Transverse colon (tissue), 3 donors: ENCODE measurements around the gene TMOD1.

Source experiments
- POLR2A ChIP-seq: fragments of 450-650 bp; IDR thresholded peaks from one replicate; pipeline ENCODE4 v1.6.1; 2016; ENCODE audit warnings: antibody characterized with exemption, mild to moderate bottlenecking, moderate library complexity
- TF ChIP-seq, protein P1 (sequence below), 5 experiments: fragments of 200-600 bp in 3 of 5; fragments of 450-650 bp in 2 of 5; sonication (generic) in 3 of 5; IDR thresholded peaks; 1 replicate in 2 of 5; 2 replicates in 3 of 5; pipeline ENCODE4 v1.5.1; 2016 to 2017; ENCODE audit warnings: antibody characterized with exemption in 5 of 5, inconsistent platforms in 3 of 5, mild to moderate bottlenecking in 2 of 5, moderate library complexity in 1 of 5

DNA sequence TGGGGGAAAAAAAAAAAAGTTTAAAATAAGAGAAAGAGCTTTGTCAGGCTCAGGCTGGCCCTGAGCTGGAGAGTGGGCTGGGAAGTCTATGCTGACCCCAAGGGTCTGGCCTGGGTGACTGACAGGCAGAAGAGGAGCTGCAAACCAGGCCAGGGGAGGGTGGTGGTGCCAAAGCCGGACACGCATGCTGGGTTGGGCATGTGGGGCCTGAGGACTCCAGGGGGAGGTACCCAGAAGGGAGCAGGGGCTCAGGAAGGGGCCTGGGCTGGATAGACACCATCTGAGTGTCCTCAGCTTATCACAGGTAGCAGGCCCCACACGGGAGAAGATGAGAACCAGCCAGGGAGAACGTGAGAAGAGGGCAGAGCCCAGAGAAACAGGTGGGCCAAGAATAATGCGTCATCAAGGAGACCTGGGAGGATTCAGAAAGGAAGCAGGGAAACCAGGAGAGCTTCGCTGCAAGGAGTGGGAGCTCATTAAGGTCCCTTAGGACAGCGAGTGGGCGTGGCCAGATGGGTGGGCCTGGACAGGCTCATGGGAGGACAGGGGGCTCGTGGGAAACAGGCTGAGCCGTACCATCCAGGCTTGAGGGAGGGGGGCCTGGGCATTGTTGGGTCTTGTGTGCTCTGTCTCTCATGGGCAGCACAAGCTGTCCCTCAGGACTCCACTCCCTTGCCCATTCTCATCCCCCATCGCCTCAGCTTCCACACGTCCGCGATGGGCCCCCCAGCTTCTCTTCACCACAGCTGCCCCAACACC is 16.0 kb downstream of the TMOD1 start:
- TF ChIP-seq, protein P1, sequence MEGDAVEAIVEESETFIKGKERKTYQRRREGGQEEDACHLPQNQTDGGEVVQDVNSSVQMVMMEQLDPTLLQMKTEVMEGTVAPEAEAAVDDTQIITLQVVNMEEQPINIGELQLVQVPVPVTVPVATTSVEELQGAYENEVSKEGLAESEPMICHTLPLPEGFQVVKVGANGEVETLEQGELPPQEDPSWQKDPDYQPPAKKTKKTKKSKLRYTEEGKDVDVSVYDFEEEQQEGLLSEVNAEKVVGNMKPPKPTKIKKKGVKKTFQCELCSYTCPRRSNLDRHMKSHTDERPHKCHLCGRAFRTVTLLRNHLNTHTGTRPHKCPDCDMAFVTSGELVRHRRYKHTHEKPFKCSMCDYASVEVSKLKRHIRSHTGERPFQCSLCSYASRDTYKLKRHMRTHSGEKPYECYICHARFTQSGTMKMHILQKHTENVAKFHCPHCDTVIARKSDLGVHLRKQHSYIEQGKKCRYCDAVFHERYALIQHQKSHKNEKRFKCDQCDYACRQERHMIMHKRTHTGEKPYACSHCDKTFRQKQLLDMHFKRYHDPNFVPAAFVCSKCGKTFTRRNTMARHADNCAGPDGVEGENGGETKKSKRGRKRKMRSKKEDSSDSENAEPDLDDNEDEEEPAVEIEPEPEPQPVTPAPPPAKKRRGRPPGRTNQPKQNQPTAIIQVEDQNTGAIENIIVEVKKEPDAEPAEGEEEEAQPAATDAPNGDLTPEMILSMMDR (IDR thresholded peaks at IDR 0.05) = no peak
- TF ChIP-seq POLR2A = no peak
